ENCODE data around the gene ZNF232.

- TF ChIP-seq CTCF (IDR thresholded peaks at IDR 0.05 in 8 of 11, conservative IDR thresholded peaks at IDR 0.05 in 3 of 11) (no peak), POLR2A (IDR thresholded peaks at IDR 0.05) (no peak), POLR2AphosphoS5 (IDR thresholded peaks at IDR 0.05) (peak; percentile 49 to 77 (median 72))
Observed at GRCh38 chr17:5097101-5097834, 14.4 kb downstream of the ZNF232 start.
